HG02970 (cell line): ENCODE results near the gene HYDIN.
"Not testable (repeated sequence)": the region's sequence is repeated elsewhere in the genome, so short reads cannot be mapped to it uniquely, and the experiment has no call there.

Experiments used
- ATAC-seq: cut with Tn5 transposase; IDR thresholded peaks from one replicate; pipeline ENCODE4 v1.9.1; 2021; ENCODE audit warnings: mild to moderate bottlenecking, moderate library complexity, moderate number of reproducible peaks; ENCODE audit not compliant: unreplicated experiment, low FRiP score

Gene HYDIN

GRCh38 chr16:71226229-71227141 lies 4.0 kb downstream of the HYDIN start:
- ATAC-seq: no peak

- no peak for ATAC-seq
These were observed 5.4 kb downstream of the HYDIN start for GRCh38 chr16:71225145-71225544.

- no peak for ATAC-seq
These were observed 12.1 kb downstream of the HYDIN start for GRCh38 chr16:71218306-71218963.

GRCh38 chr16:71217506-71217905 lies 13.0 kb downstream of the HYDIN start:
- no peak for ATAC-seq

- ATAC-seq: no peak
These were observed 13.8 kb downstream of the HYDIN start for GRCh38 chr16:71216714-71217113.

- no peak for ATAC-seq
These were observed 15.7 kb downstream of the HYDIN start for GRCh38 chr16:71214746-71215381.

GRCh38 chr16:71205482-71206131 lies 24.9 kb downstream of the HYDIN start:
- ATAC-seq: no peak

- no peak for ATAC-seq
These were observed 26.9 kb downstream of the HYDIN start for GRCh38 chr16:71203631-71204030.

- no peak for ATAC-seq
These were observed 29.0 kb downstream of the HYDIN start for GRCh38 chr16:71201556-71201955.

GRCh38 chr16:71201054-71201453 lies 29.5 kb downstream of the HYDIN start:
- no peak for ATAC-seq

- no peak for ATAC-seq
These were observed 32.1 kb downstream of the HYDIN start for GRCh38 chr16:71198408-71198807.

- no peak for ATAC-seq
These were observed 38.1 kb downstream of the HYDIN start for GRCh38 chr16:71192387-71192786.

GRCh38 chr16:71188956-71189712 lies 41.4 kb downstream of the HYDIN start:
- no peak for ATAC-seq

- ATAC-seq: no peak
These were observed 45.2 kb downstream of the HYDIN start for GRCh38 chr16:71185347-71185746.

- ATAC-seq: no peak
These were observed 51.0 kb downstream of the HYDIN start for GRCh38 chr16:71179569-71179968.

- no peak for ATAC-seq
These were observed 57.9 kb downstream of the HYDIN start for GRCh38 chr16:71172481-71173207.

GRCh38 chr16:71161007-71161406 lies 69.5 kb downstream of the HYDIN start:
- not testable (repeated sequence) for ATAC-seq

GRCh38 chr16:71157278-71157677 lies 73.2 kb downstream of the HYDIN start:
- not testable (repeated sequence) for ATAC-seq

GRCh38 chr16:71153329-71153728 lies 77.2 kb downstream of the HYDIN start:
- not testable (repeated sequence) for ATAC-seq
